ENCODE results near the gene IL25.

IL25 gene

DNA sequence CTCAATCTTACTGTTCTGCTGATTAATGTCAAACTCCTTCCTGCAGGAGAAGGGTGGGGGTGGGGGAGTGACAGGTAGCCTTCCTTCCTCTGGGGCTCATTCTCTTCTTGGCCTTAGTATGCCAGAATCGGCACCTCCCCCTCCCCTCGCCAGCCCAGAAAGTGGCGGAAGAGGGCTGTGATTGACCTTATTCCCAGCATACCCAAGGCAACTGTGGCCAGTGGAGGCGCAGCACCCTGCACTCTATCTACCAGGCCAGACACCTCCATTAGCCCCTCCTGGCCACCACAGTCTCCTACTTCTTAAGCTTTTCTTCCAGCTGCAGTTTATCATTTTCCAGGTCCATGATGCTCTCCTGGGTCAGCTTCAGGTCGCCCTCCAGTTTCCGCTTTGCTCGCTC lies 20.0 kb downstream of the IL25 start:
- TF ChIP-seq, protein P1, sequence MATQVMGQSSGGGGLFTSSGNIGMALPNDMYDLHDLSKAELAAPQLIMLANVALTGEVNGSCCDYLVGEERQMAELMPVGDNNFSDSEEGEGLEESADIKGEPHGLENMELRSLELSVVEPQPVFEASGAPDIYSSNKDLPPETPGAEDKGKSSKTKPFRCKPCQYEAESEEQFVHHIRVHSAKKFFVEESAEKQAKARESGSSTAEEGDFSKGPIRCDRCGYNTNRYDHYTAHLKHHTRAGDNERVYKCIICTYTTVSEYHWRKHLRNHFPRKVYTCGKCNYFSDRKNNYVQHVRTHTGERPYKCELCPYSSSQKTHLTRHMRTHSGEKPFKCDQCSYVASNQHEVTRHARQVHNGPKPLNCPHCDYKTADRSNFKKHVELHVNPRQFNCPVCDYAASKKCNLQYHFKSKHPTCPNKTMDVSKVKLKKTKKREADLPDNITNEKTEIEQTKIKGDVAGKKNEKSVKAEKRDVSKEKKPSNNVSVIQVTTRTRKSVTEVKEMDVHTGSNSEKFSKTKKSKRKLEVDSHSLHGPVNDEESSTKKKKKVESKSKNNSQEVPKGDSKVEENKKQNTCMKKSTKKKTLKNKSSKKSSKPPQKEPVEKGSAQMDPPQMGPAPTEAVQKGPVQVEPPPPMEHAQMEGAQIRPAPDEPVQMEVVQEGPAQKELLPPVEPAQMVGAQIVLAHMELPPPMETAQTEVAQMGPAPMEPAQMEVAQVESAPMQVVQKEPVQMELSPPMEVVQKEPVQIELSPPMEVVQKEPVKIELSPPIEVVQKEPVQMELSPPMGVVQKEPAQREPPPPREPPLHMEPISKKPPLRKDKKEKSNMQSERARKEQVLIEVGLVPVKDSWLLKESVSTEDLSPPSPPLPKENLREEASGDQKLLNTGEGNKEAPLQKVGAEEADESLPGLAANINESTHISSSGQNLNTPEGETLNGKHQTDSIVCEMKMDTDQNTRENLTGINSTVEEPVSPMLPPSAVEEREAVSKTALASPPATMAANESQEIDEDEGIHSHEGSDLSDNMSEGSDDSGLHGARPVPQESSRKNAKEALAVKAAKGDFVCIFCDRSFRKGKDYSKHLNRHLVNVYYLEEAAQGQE (IDR thresholded peaks at IDR 0.05; ENCODE audit: low read depth), result no peak
- no peak for TF ChIP-seq TEAD4 (IDR thresholded peaks at IDR 0.05)

DNA sequence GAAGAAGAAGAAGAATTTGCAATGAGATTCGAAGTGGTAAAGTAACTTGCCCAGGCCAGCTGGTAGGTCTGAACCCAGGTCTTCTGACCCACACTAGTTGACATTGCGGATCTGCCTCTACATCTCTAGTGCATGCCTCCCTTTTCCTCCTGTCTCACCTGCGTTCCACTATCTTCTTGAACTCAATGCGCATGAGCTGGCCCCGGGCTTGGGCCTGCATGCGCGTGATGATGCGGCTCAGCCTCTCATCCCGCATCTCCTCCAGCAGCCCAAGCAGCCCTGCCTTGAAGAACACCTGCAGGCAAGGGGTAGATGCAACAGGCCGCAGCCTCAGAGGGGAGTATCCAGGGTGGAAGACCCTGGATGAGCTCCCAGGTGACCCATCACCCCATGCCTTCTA lies 23.5 kb downstream of the IL25 start:
- TF ChIP-seq TCF12 (IDR thresholded peaks at IDR 0.05; ENCODE audit: low read depth), result no peak
- no peak for TF ChIP-seq EP300 (IDR thresholded peaks at IDR 0.05; ENCODE audit: borderline replicate concordance)
- no peak for TF ChIP-seq CEBPB (IDR thresholded peaks at IDR 0.05)
- no peak for TF ChIP-seq RAD21 (IDR thresholded peaks at IDR 0.05; ENCODE audit: low read depth)
- TF ChIP-seq, protein P2, sequence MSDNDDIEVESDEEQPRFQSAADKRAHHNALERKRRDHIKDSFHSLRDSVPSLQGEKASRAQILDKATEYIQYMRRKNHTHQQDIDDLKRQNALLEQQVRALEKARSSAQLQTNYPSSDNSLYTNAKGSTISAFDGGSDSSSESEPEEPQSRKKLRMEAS (IDR thresholded peaks at IDR 0.05), result no peak
- no peak for TF ChIP-seq EGR1 (IDR thresholded peaks at IDR 0.05)
- TF ChIP-seq, protein P3, sequence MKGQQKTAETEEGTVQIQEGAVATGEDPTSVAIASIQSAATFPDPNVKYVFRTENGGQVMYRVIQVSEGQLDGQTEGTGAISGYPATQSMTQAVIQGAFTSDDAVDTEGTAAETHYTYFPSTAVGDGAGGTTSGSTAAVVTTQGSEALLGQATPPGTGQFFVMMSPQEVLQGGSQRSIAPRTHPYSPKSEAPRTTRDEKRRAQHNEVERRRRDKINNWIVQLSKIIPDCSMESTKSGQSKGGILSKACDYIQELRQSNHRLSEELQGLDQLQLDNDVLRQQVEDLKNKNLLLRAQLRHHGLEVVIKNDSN (IDR thresholded peaks at IDR 0.05), result no peak
- TF ChIP-seq, protein P1 (IDR thresholded peaks at IDR 0.05; ENCODE audit: low read depth), result no peak
- TF ChIP-seq YY1 (IDR thresholded peaks at IDR 0.05; ENCODE audit: low read depth), result no peak
- TF ChIP-seq CREB1 (IDR thresholded peaks at IDR 0.05; ENCODE audit: low read depth), result no peak
- TF ChIP-seq ZBTB7A (IDR thresholded peaks at IDR 0.05; ENCODE audit: low read depth), result no peak
- TF ChIP-seq NFIC (IDR thresholded peaks at IDR 0.05), result no peak
- no peak for TF ChIP-seq FOXM1 (IDR thresholded peaks at IDR 0.05; ENCODE audit: borderline replicate concordance, low read depth)
- TF ChIP-seq TEAD4 (IDR thresholded peaks at IDR 0.05), result no peak
- TF ChIP-seq TAF1 (IDR thresholded peaks at IDR 0.05; ENCODE audit: low read depth), result no peak

DNA sequence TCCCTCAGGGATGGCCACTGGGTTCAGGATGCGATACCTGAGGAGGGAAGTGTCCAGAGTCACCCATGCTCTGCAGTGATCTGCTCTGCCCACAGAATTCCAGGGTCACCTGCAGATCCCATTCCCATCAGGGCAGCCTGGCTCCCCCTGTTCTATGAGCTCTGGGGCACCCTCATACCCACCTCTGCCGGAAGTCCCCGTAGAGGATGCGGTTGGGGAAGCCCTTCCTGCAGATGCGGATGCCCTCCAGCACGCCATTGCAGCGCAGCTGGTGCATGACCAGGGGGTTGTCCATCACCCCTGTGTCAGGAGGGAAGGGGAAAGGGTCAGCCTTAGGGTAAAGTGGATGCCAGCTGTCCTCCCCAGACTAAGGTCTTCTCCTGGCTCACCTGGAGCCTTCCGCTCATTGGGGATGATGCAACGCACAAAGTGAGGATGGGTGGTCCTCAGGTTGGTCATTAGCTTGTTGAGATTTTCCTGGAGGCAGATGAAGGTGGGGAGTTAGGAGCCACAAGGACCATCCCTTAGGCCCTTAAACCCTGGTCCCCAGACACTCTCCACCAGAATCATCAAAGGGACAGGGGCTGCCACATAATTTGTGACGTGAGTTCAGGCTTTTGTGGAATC lies 24.3 kb downstream of the IL25 start:
- TF ChIP-seq TEAD4 (IDR thresholded peaks at IDR 0.05), result no peak
- no peak for TF ChIP-seq TAF1 (IDR thresholded peaks at IDR 0.05; ENCODE audit: low read depth)
- TF ChIP-seq, protein P2 (IDR thresholded peaks at IDR 0.05), result no peak
- TF ChIP-seq CEBPB (IDR thresholded peaks at IDR 0.05), result no peak
- TF ChIP-seq NFIC (IDR thresholded peaks at IDR 0.05), result no peak
- TF ChIP-seq, protein P3 (IDR thresholded peaks at IDR 0.05), result no peak
- no peak for TF ChIP-seq EP300 (IDR thresholded peaks at IDR 0.05; ENCODE audit: borderline replicate concordance)
- TF ChIP-seq ZBTB7A (IDR thresholded peaks at IDR 0.05; ENCODE audit: low read depth), result no peak
- TF ChIP-seq, protein P1 (IDR thresholded peaks at IDR 0.05; ENCODE audit: low read depth), result no peak
- TF ChIP-seq YY1 (IDR thresholded peaks at IDR 0.05; ENCODE audit: low read depth), result no peak
- TF ChIP-seq CREB1 (IDR thresholded peaks at IDR 0.05; ENCODE audit: low read depth), result no peak
- no peak for TF ChIP-seq FOXM1 (IDR thresholded peaks at IDR 0.05; ENCODE audit: borderline replicate concordance, low read depth)
- TF ChIP-seq EGR1 (IDR thresholded peaks at IDR 0.05), result no peak
- TF ChIP-seq TCF12 (IDR thresholded peaks at IDR 0.05; ENCODE audit: low read depth), result no peak
- no peak for TF ChIP-seq RAD21 (IDR thresholded peaks at IDR 0.05; ENCODE audit: low read depth)

DNA sequence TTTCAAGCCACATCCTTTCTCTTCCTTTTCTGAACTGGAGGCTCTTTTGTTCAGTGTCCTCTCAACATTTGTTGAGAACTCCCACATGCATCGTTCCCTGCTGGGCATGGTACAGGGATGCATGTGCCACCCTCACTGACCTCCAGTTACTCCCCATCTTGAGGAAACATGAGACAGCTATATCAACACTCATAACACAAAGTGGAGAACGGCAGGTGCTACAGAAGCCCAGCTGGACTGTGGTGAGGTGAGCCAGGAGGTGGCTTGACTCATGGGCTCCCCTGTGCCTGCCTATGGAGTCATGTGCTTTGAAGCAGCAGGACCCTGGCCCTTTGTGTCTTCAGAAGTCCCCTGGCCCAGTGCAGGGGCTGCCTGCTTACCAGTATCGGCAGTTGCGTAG lies 25.7 kb downstream of the IL25 start:
- TF ChIP-seq TAF1 (IDR thresholded peaks at IDR 0.05; ENCODE audit: low read depth) (no peak), CREB1 (IDR thresholded peaks at IDR 0.05; ENCODE audit: low read depth) (no peak), TCF12 (IDR thresholded peaks at IDR 0.05; ENCODE audit: low read depth) (no peak), EGR1 (IDR thresholded peaks at IDR 0.05) (no peak), FOXM1 (IDR thresholded peaks at IDR 0.05; ENCODE audit: borderline replicate concordance, low read depth) (no peak), YY1 (IDR thresholded peaks at IDR 0.05; ENCODE audit: low read depth) (no peak), CEBPB (IDR thresholded peaks at IDR 0.05) (no peak), RAD21 (IDR thresholded peaks at IDR 0.05; ENCODE audit: low read depth) (no peak), NFIC (IDR thresholded peaks at IDR 0.05) (no peak), ZBTB7A (IDR thresholded peaks at IDR 0.05; ENCODE audit: low read depth) (no peak)
- TF ChIP-seq, protein P3 (IDR thresholded peaks at IDR 0.05), result no peak
- TF ChIP-seq, protein P1 (IDR thresholded peaks at IDR 0.05; ENCODE audit: low read depth), result no peak
- TF ChIP-seq, protein P2 (IDR thresholded peaks at IDR 0.05), result no peak
